Measurements from ENCODE around the gene DIP2A. TPM values are rescaled to one million over a fixed set of nuclear protein-coding genes. Genes with fewer than 3 reads are reported as not detected.

DIP2A gene
- total and polyA plus RNA-seq, 2 of the 8 experiments (the other 6 are each of a cell fraction or from before 2014, with no cell fraction given), result 16.0 to 27.1 TPM

- POLR2A ChIA-PET (ENCODE audit: partially characterized antibody), result interaction anchor here (1.1 to 1.4 kb wide), 2 partner anchors 11 to 17 kb away, joined by 4 to 6 read pairs; no protein-coding TSS in a partner anchor
- no peak for FAIRE-seq
- WGBS, 2 experiments (ENCODE audit: extremely low coverage in 1 of 2, insufficient coverage in 1 of 2, insufficient read length in 1 of 2, insufficient replicate concordance in 2 of 2, low coverage in 1 of 2, low lambda C conversion rate in 2 of 2, missing lambda C conversion rate in 1 of 2), result 85% methylated on average over 6 of the region's 6 CpGs; no CpG with 5 or more reads in 1 of the 2 experiments
- Histone ChIP-seq H2BK12ac (ENCODE audit: low read depth, low read length) (no peak overlapping the region), H2AFZ (ENCODE audit: low read length) (no peak overlapping the region), H4K8ac (ENCODE audit: extremely low read depth, insufficient read depth, low read length) (no peak overlapping the region), H4K91ac (replicated peaks; ENCODE audit: insufficient read length, low read length) (no peak overlapping the region), H3K23ac (ENCODE audit: insufficient read length) (no peak overlapping the region), H2BK20ac (ENCODE audit: low read length) (no peak overlapping the region), H3K18ac (ENCODE audit: extremely low read depth, low read length) (no peak overlapping the region), H3K79me1 (ENCODE audit: low read depth, low read length) (no peaks in the 10 kb centered on the region), H2BK15ac (ENCODE audit: low read length) (no peak overlapping the region), H4K5ac (ENCODE audit: insufficient read length, low read depth, low read length) (no peak overlapping the region), H4K20me1 (replicated peaks in 1 of 2; ENCODE audit: control insufficient read depth in 1 of 2, insufficient read depth in 2 of 2, low read length in 2 of 2) (peaks cover 0 to 2% of the 10 kb centered on the region in 2 experiments), H3K4ac (replicated peaks; ENCODE audit: insufficient read length, low read depth, low read length) (no peak overlapping the region), H2AK5ac (ENCODE audit: low read depth, low read length) (no peak overlapping the region), H3K9ac (replicated peaks in 1 of 4; ENCODE audit: extremely low read depth in 1 of 4, low read depth in 3 of 4, low read length in 3 of 4) (no peak overlapping the region), H3K9me3 (ENCODE audit: insufficient read depth in 2 of 2, low read depth in 1 of 2, low read length in 1 of 2) (no peaks in the 10 kb centered on the region), H3K4me3 (ENCODE audit: extremely low read depth in 1 of 4, insufficient read depth in 2 of 4, low read depth in 3 of 4, low read length in 4 of 4) (no peak overlapping the region), H3K79me2 (ENCODE audit: control insufficient read depth in 1 of 2, insufficient read depth in 2 of 2, low read length in 2 of 2) (0 out of 4 replicates have a peak, but pooled peaks cover 0 to 5% of the 10 kb centered on the region in 2 experiments), H3K4me2 (ENCODE audit: insufficient read depth in 1 of 2, low read depth in 2 of 2, low read length in 2 of 2) (no peak overlapping the region), H3K23me2 (ENCODE audit: low read depth, low read length) (no peaks in the 10 kb centered on the region), H2BK120ac (replicated peaks; ENCODE audit: low read depth, low read length) (no peak overlapping the region), H3K56ac (replicated peaks; ENCODE audit: insufficient read length, low read depth, low read length) (no peak overlapping the region), H3K14ac (ENCODE audit: insufficient read length) (no peak overlapping the region), H3K36me3 (ENCODE audit: control insufficient read depth in 2 of 4, insufficient read depth in 4 of 4, low read length in 3 of 4) (peaks cover 0 to 2% (median 0%) of the 10 kb centered on the region in 4 experiments; a peak in 1 of 8 replicates), H3K4me1 (replicated peaks in 1 of 4; ENCODE audit: control insufficient read depth in 3 of 4, insufficient read depth in 4 of 4, low read length in 3 of 4) (no peaks in the 10 kb centered on the region), H2BK5ac (ENCODE audit: low read depth, low read length) (no peak overlapping the region), H3K27me3 (replicated peaks in 1 of 4; ENCODE audit: control insufficient read depth in 3 of 4, extremely low read depth in 1 of 4, insufficient read depth in 3 of 4, low read length in 3 of 4) (no peaks in the 10 kb centered on the region), H3K27ac (ENCODE audit: low read depth, low read length) (no peak overlapping the region)
- no peak for DNase-seq (ENCODE audit: low read depth in 1 of 2, low spot score in 2 of 2)
- CTCF ChIA-PET (ENCODE audit: partially characterized antibody), result interaction anchor here (0.7 kb wide), 1 partner anchor 932 kb away, joined by 3 read pairs; no protein-coding TSS in a partner anchor
- TF ChIP-seq ATF2 (IDR thresholded peaks at IDR 0.05; ENCODE audit: low read length) (no peak), CTCF (IDR thresholded peaks at IDR 0.05; ENCODE audit: control extremely low read depth in 1 of 3, insufficient read depth in 1 of 3, low read depth in 1 of 3, low read length in 3 of 3) (no peak), SP4 (IDR thresholded peaks at IDR 0.05; ENCODE audit: low read length) (no peak), EGR1 (IDR thresholded peaks at IDR 0.05; ENCODE audit: borderline replicate concordance, low read depth, low read length) (no peak), TEAD4 (IDR thresholded peaks at IDR 0.05; ENCODE audit: low read depth, low read length) (no peak), CTBP2 (IDR thresholded peaks at IDR 0.05; ENCODE audit: borderline replicate concordance, insufficient read depth, insufficient read length, low read length) (no peak)
Observed at GRCh38 chr21:46483300-46484295, 24.9 kb downstream of the DIP2A start.
